K562 (cell line): ENCODE measurements around the gene CSF1. TPM values are rescaled to one million over a fixed set of nuclear protein-coding genes. Genes with fewer than 3 reads are reported as not detected.

Experiments
- CTCFL ChIP-seq: IDR thresholded peaks from 2 replicates; pipeline ENCODE4 v1.6.1; 2011; ENCODE audit warnings: borderline replicate concordance, low read depth, mild to moderate bottlenecking, moderate library complexity, low read length; ENCODE audit not compliant: insufficient read depth, poor library complexity, severe bottlenecking
- FUS ChIP-seq: fragments of 200-400 bp; formaldehyde crosslinking; optimal IDR thresholded peaks from 2 replicates; pipeline ENCODE3; 2017; ENCODE audit warnings: low read depth, low read length
- HDAC1 ChIP-seq, 2 experiments: fragments of 450-650 bp; IDR thresholded peaks; 2 replicates each; pipeline ENCODE4 v1.6.1; 2016 to 2017; ENCODE audit warnings: inconsistent platforms in 1 of 2, mild to moderate bottlenecking in 1 of 2, moderate library complexity in 1 of 2
- HDAC6 ChIP-seq: IDR thresholded peaks from 2 replicates; pipeline ENCODE4 v1.6.1; 2012; ENCODE audit warnings: low read depth, mild to moderate bottlenecking, control low read depth, inconsistent platforms, low read length, moderate library complexity
- HMG20A ChIP-seq: fragments of 450-650 bp; formaldehyde crosslinking; conservative IDR thresholded peaks from 2 replicates; pipeline ENCODE4 v1.4.0; 2020; ENCODE audit warnings: mild to moderate bottlenecking, mixed read lengths
- HNRNPL ChIP-seq: fragments of 200-400 bp; formaldehyde crosslinking; IDR thresholded peaks from 2 replicates; pipeline ENCODE4 v1.6.1; 2017; ENCODE audit warnings: low read depth, mild to moderate bottlenecking, low read length
- IRF1 ChIP-seq: sonication (generic); formaldehyde crosslinking; IDR thresholded peaks from 2 replicates; pipeline ENCODE4 v1.8.0; 2022; ENCODE audit warnings: missing genetic modification reagents, mild to moderate bottlenecking, borderline replicate concordance
- NEUROD1 ChIP-seq: fragments of 150-350 bp; IDR thresholded peaks from 2 replicates; pipeline ENCODE4 v1.6.1; 2014; ENCODE audit warnings: borderline replicate concordance, low read length, low read depth; ENCODE audit not compliant: partially characterized antibody
- NFIX ChIP-seq: fragments of 250-450 bp; sonication (Bioruptor Pico); IDR thresholded peaks from 2 replicates; pipeline ENCODE4 v1.4.0; 2020; ENCODE audit warnings: low read depth, mild to moderate bottlenecking, moderate library complexity
- PHF21A ChIP-seq: fragments of 450-650 bp; IDR thresholded peaks from 2 replicates; pipeline ENCODE4 v1.6.1; 2017; ENCODE audit warnings: low read depth, borderline replicate concordance
- PPARD ChIP-seq: fragments of 250-450 bp; sonication (Bioruptor Pico); IDR thresholded peaks from 2 replicates; pipeline ENCODE4 v1.8.0; 2022; ENCODE audit warnings: inconsistent platforms, mild to moderate bottlenecking, moderate library complexity
- RFX1 ChIP-seq: fragments of 450-650 bp; IDR thresholded peaks from 2 replicates; pipeline ENCODE4 v1.6.1; 2016; ENCODE audit warnings: mild to moderate bottlenecking, moderate library complexity
- TRIM28 ChIP-seq: fragments of 450-650 bp; IDR thresholded peaks from 2 replicates; pipeline ENCODE4 v1.6.1; 2017
- XRCC3 ChIP-seq: fragments of 450-650 bp; IDR thresholded peaks from 2 replicates; pipeline ENCODE4 v1.6.1; 2017; ENCODE audit warnings: mild to moderate bottlenecking, moderate library complexity
- ZC3H4 ChIP-seq: sonication (generic); formaldehyde crosslinking; IDR thresholded peaks from 2 replicates; pipeline ENCODE4 v1.9.0; 2021; ENCODE audit warnings: missing genetic modification reagents, borderline replicate concordance
- ZFP30 ChIP-seq: fragments of 250-450 bp; sonication (Bioruptor Pico); IDR thresholded peaks from 2 replicates; pipeline ENCODE4 v1.8.0; 2022; ENCODE audit warnings: moderate library complexity, mild to moderate bottlenecking, inconsistent platforms, borderline replicate concordance
- ZNF212 ChIP-seq: fragments of 450-650 bp; formaldehyde crosslinking; IDR thresholded peaks from 2 replicates; pipeline ENCODE4 v1.4.0; 2020; ENCODE audit warnings: mild to moderate bottlenecking
- ZNF224 ChIP-seq: sonication (generic); formaldehyde crosslinking; IDR thresholded peaks from 2 replicates; pipeline ENCODE4 v1.8.0; 2022; ENCODE audit warnings: mild to moderate bottlenecking, missing genetic modification reagents
- ZNF3 ChIP-seq: fragments of 250-450 bp; sonication (Bioruptor Pico); IDR thresholded peaks from 2 replicates; pipeline ENCODE4 v1.5.0; 2021; ENCODE audit warnings: mild to moderate bottlenecking, moderate library complexity
- ZNF639 ChIP-seq, 2 experiments: fragments of 200-800 bp in 1 of 2; sonication (Bioruptor generic) in 1 of 2; sonication (generic) in 1 of 2; formaldehyde crosslinking in 1 of 2; IDR thresholded peaks in 1 of 2; conservative IDR thresholded peaks in 1 of 2; 2 replicates each; pipeline versions ENCODE4 v1.5.0 to v1.6.1; 2016 to 2020; ENCODE audit warnings: missing compliant biosample characterization in 1 of 2, missing genetic modification characterization in 1 of 2, missing genetic modification reagents in 1 of 2
- polyA plus RNA-seq, 8 experiments: library from polyadenylated mRNA; depleted of rRNA in 4 of 8; stranded (reverse) in 5 of 8; unstranded in 3 of 8; fragments of >200 nt; fragmentation: Nextera tagmentation in 2 of 8; fragmentation: Illumina TruSeq in 1 of 8; extraction: Ambion mirVana in 2 of 8; extraction: Trizol in 1 of 8; gene quantifications; 2 replicates each; pipeline versions ENCODE4 v1.2.1 to v1.2.3, GENCODE V29; 2011 to 2014; ENCODE audit warnings: inconsistent platforms in 1 of 8, missing spikeins in 1 of 8
- total RNA-seq, 7 experiments: library from RNA; depleted of rRNA in 6 of 7; stranded (reverse); fragments of >200 nt in 6 of 7; fragmentation: Illumina TruSeq in 2 of 7; extraction: Trizol in 2 of 7; gene quantifications; 2 replicates each; pipeline versions ENCODE4 v1.2.1 to v1.2.3, GENCODE V29; 2011 to 2021; ENCODE audit warnings: low replicate concordance in 1 of 7
- TF ChIP-seq, protein P1 (sequence below): fragments of 250-450 bp; sonication (Bioruptor Pico); IDR thresholded peaks from 2 replicates; pipeline ENCODE4 v1.4.0; 2020; ENCODE audit warnings: borderline replicate concordance

CSF1 gene
- total and polyA plus RNA-seq, 9 of the 15 experiments (the other 6 are each of a cell fraction or from before 2014, with no cell fraction given) = 0.18 to 11.8 (median 2.8) TPM

DNA sequence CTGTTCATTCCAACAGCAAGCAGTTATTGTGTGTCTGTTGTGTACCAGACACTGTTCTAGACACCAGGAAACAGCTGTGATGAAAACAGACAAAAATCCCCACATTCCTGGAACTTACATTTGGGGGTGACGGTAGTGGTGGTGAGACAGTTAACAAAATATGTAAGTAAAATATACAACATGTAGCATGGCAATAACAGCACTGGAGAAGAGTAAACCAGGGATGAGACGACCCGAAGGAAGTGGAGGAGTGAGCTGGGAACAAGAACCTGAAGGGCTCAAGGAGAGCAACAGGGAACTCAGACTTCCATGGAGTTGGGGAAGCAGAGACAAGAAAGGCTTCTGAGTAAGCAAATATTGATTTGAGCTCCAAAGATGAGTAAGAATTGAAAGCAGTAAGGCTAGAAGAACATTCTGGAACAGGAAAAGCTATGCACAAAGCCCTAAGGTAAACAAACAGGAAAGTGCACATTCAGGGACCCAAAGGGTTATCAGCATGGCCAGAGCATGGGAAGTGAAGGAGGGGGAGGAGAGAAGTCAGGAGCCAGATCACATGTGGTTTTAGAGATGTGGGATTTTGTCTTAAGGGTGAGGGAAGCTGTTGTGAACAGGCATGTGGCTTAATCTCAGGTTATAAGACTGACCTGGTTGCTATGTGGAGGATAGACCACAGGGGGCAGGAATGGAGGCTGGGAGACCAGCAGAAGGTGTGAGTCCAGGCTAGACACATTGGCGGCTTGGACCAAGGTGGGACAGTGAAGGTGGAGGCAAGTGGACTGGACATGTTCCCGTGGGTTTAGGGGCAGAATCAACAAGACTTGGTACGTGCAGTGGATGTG, 7.3 kb downstream of the CSF1 start (continued):
- TF ChIP-seq ZNF639 (CRISPR knock-in tag; conservative IDR thresholded peaks at IDR 0.05 in 1 of 2, IDR thresholded peaks at IDR 0.05 in 1 of 2) (peak in 1 of 2 experiments; percentile 71; a peak in 2 of 4 replicates), ZNF3 (CRISPR knock-in tag) (no peak), ZFP30 (CRISPR knock-in tag) (no peak), NFIX (no peak), HDAC1 (IDR thresholded peaks at IDR 0.05) (peak in 1 of 2 experiments; percentile 99; a peak in 2 of 4 replicates), XRCC3 (no peak), HNRNPL (no peak), IRF1 (no peak), TRIM28 (peak; percentile 58; the same call in 1 of the 2 replicates), PPARD (CRISPR knock-in tag) (no peak), RFX1 (no peak; the same call in 1 of the 2 replicates), HDAC6 (no peak), ZNF224 (no peak), ZC3H4 (CRISPR knock-in tag) (no peak), HMG20A (no peak), ZNF212 (CRISPR knock-in tag) (peak; percentile 34; the same call in 1 of the 2 replicates), PHF21A (no peak; the same call in 1 of the 2 replicates), CTCFL (no peak), FUS (no peak), NEUROD1 (peak; percentile 62)
- TF ChIP-seq, protein P1, sequence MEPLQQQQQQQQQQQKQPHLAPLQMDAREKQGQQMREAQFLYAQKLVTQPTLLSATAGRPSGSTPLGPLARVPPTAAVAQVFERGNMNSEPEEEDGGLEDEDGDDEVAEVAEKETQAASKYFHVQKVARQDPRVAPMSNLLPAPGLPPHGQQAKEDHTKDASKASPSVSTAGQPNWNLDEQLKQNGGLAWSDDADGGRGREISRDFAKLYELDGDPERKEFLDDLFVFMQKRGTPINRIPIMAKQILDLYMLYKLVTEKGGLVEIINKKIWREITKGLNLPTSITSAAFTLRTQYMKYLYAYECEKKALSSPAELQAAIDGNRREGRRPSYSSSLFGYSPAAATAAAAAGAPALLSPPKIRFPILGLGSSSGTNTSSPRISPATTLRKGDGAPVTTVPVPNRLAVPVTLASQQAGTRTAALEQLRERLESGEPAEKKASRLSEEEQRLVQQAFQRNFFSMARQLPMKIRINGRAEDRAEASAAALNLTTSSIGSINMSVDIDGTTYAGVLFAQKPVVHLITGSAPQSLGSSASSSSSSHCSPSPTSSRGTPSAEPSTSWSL (CRISPR knock-in tag) = no peak
